Sigmoid colon (tissue), 7 donors: Measurements from ENCODE around the gene GDPD3. TPM values are rescaled to one million over a fixed set of nuclear protein-coding genes. Genes with fewer than 3 reads are reported as not detected.

Experiments
- DNase-seq: peaks from one replicate; pipeline ENCODE4 v3.0.0-alpha.2; 2019
- H3K27ac ChIP-seq, 4 donors: fragments of 200-600 bp; sonication (generic); one replicate each; pipeline ENCODE4 v1.5.1; 2016 to 2019; ENCODE audit warnings: mild to moderate bottlenecking in 1 of 4
- H3K27me3 ChIP-seq, 3 donors: fragments of 200-600 bp; sonication (generic); one replicate each; pipeline ENCODE4 v1.5.1; 2019; ENCODE audit warnings: mild to moderate bottlenecking in 1 of 3
- H3K36me3 ChIP-seq, 4 donors: fragments of 200-600 bp; sonication (generic); one replicate each; pipeline ENCODE4 v1.5.1; 2016 to 2019
- H3K4me1 ChIP-seq, 4 donors: fragments of 200-600 bp; sonication (generic); one replicate each; pipeline ENCODE4 v1.5.1; 2017 to 2019
- H3K4me3 ChIP-seq, 4 donors: fragments of 200-600 bp; sonication (generic); one replicate each; pipeline ENCODE4 v1.5.1; 2017 to 2019; ENCODE audit warnings: mild to moderate bottlenecking in 2 of 4, moderate library complexity in 1 of 4
- H3K9me3 ChIP-seq, 4 donors: fragments of 200-600 bp in 3 of 4; sonication (generic) in 3 of 4; one replicate each; pipeline versions ENCODE4 v1.5.1 to v1.6.1; 2013 to 2019
- EP300 ChIP-seq, 4 donors: sonication (generic); formaldehyde crosslinking; IDR thresholded peaks; one replicate each; pipeline ENCODE4 v1.6.1; 2017; ENCODE audit warnings: antibody characterized with exemption in 4 of 4
- POLR2A ChIP-seq, 2 donors: fragments of 450-650 bp; IDR thresholded peaks; one replicate each; pipeline ENCODE4 v1.6.1; 2016; ENCODE audit warnings: antibody characterized with exemption in 2 of 2, mild to moderate bottlenecking in 2 of 2, moderate library complexity in 2 of 2
- POLR2AphosphoS5 ChIP-seq, 4 donors: sonication (generic); formaldehyde crosslinking; IDR thresholded peaks; one replicate each; pipeline ENCODE4 v1.6.1; 2017; ENCODE audit warnings: antibody characterized with exemption in 4 of 4
- WGBS, 2 donors: extraction: QIAGEN DNeasy Blood & Tissue Kit; methylation state at CpG; one replicate each; pipeline ENCODE4 v1.1.7; 2013; 5-methylcytosine and 5-hydroxymethylcytosine counted together
- intact Hi-C: fragments of 100-400 bp; cut with DNase I; formaldehyde crosslinking; loops from one replicate; pipeline ENCODE4 v1.15.1; 2023
- polyA plus RNA-seq, 3 donors: library from polyadenylated mRNA; stranded (reverse); fragments of 200-250 nt; gene quantifications; one replicate each; pipeline ENCODE4 v1.2.3, GENCODE V29; 2013
- total RNA-seq, 4 donors: library from RNA; depleted of rRNA; stranded (reverse); fragments of >200 nt; gene quantifications; one replicate each; pipeline ENCODE4 v1.1.0, GENCODE V29; 2016
- TF ChIP-seq, protein P1 (sequence below), 4 experiments: fragments of 450-650 bp in 3 of 4; fragments of 200-600 bp in 1 of 4; IDR thresholded peaks; one replicate each; pipeline ENCODE4 v1.5.1; 2016 to 2019; ENCODE audit warnings: antibody characterized with exemption in 4 of 4, mild to moderate bottlenecking in 3 of 4, moderate library complexity in 2 of 4
- donor health status: healthy with polysubstance abuse.
- donor health status: Bipolar disorder and iron deficiency.
- donor health status: healthy.

The GDPD3 gene
- total and polyA plus RNA-seq, 7 donors: 0.54 to 68.8 (median 8.0) TPM

DNA sequence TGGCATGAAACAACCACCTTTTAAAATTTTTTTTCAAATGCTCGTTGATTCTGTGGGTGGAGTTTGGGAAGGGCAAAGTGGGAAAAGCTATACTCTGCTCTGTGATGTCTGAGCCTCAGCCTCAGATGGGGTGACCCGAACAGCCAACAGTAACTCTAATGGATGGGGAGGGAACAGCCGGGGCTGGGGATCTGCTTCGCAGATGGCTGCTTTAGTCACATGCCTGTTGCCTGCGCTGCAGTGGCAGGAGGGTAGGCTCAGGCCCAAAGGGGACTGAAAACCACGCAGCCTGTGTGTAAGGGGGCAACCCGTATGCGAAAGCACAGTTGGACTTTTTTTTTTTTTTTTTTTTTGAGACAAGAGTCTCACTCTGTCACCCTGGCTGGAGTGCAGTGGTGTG, 24.6 kb upstream of the GDPD3 start:
- Histone ChIP-seq H3K36me3 (no peaks in the 10 kb centered on the region), H3K27ac (peak overlapping the region in 1 of 4 donors; percentile 2), H3K9me3 (no peaks in the 10 kb centered on the region), H3K4me1 (no peaks in the 10 kb centered on the region), H3K27me3 (no peaks in the 10 kb centered on the region), H3K4me3 (no peak overlapping the region)
- intact Hi-C loops: no loop called here
- WGBS, 2 donors: 82 to 84% methylated on average over 8 of the region's 8 CpGs
- no peak for DNase-seq
- TF ChIP-seq EP300 (IDR thresholded peaks at IDR 0.05) (no peak), POLR2AphosphoS5 (IDR thresholded peaks at IDR 0.05) (no peak), POLR2A (IDR thresholded peaks at IDR 0.05) (no peak)
- TF ChIP-seq, protein P1, sequence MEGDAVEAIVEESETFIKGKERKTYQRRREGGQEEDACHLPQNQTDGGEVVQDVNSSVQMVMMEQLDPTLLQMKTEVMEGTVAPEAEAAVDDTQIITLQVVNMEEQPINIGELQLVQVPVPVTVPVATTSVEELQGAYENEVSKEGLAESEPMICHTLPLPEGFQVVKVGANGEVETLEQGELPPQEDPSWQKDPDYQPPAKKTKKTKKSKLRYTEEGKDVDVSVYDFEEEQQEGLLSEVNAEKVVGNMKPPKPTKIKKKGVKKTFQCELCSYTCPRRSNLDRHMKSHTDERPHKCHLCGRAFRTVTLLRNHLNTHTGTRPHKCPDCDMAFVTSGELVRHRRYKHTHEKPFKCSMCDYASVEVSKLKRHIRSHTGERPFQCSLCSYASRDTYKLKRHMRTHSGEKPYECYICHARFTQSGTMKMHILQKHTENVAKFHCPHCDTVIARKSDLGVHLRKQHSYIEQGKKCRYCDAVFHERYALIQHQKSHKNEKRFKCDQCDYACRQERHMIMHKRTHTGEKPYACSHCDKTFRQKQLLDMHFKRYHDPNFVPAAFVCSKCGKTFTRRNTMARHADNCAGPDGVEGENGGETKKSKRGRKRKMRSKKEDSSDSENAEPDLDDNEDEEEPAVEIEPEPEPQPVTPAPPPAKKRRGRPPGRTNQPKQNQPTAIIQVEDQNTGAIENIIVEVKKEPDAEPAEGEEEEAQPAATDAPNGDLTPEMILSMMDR (IDR thresholded peaks at IDR 0.05): no peak

DNA sequence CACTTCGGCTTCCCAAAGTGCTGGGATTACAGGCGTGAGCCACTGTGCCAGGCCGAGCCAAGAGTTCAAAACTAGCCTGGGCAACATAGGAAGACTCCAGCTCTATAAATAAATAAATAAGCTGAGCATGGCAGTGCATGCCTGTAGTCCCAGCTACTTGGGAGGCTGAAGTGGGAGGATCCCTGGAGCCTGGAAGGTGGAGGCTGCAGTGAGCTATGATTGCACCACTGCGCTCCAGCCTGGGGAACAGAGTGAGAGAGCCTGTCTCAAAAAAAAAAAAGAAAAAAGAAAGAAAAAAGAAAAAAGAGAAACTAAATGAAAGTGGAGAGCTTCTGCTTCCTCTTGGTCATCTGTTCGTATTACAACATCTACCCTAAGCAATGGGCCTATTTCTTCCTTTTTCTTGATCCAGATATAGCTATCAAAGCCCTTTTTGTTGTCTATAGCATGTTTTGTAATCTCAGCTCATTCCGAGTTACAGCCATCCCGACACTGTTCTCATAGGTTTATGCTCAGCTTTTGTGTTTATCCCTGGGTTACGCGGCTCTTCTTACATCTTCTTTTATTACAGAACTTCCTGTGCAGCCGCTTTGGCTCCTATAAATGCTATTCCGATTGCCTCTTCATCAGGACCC, 23.8 kb upstream of the GDPD3 start:
- TF ChIP-seq EP300 (IDR thresholded peaks at IDR 0.05): no peak
- TF ChIP-seq POLR2AphosphoS5 (IDR thresholded peaks at IDR 0.05): no peak
- TF ChIP-seq, protein P1 (IDR thresholded peaks at IDR 0.05): no peak
- no peak for TF ChIP-seq POLR2A (IDR thresholded peaks at IDR 0.05)
- no peak overlapping the region for H3K4me3 ChIP-seq
- H3K27me3 ChIP-seq: no peaks in the 10 kb centered on the region
- DNase-seq: no peak
- intact Hi-C loops: no loop called here
- H3K4me1 ChIP-seq: peaks cover 0 to 3% (median 0%) of the 10 kb centered on the region in 4 donors
- no peaks in the 10 kb centered on the region for H3K9me3 ChIP-seq
- 70 to 76% methylated on average over 11 of the region's 11 CpGs for WGBS, 2 donors
- H3K27ac ChIP-seq: peak overlapping the region in 1 of 4 donors; percentile 2
- no peaks in the 10 kb centered on the region for H3K36me3 ChIP-seq

DNA sequence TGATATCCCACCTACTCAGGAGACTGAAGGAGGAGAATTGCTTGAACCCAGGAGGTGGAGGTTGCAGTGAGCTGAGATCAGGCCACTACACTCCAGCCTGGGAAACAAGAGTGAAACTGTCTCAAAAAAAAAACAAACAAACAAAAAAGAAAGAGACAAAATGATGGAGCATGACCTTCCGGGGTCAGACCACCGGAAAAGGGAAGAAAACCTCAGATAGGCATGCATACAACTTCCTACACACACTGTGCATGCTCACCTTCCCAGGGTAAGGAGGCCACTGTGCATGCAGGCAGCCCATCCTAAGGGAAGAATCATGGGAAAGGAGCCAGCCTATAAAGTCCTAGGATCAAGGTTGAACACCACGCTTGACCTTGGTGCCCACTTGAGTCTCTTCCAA, 19.3 kb upstream of the GDPD3 start:
- intact Hi-C loops: no loop called here
- TF ChIP-seq, protein P1 (IDR thresholded peaks at IDR 0.05): no peak
- TF ChIP-seq EP300 (IDR thresholded peaks at IDR 0.05) (no peak), POLR2AphosphoS5 (IDR thresholded peaks at IDR 0.05) (no peak), POLR2A (IDR thresholded peaks at IDR 0.05) (no peak)
- no peak for DNase-seq
- Histone ChIP-seq H3K27ac (no peak overlapping the region), H3K9me3 (no peaks in the 10 kb centered on the region), H3K36me3 (no peaks in the 10 kb centered on the region), H3K4me3 (no peak overlapping the region), H3K27me3 (no peaks in the 10 kb centered on the region), H3K4me1 (peaks cover 0 to 5% (median 0%) of the 10 kb centered on the region in 4 donors)
- 79 to 86% methylated on average over 3 of the region's 3 CpGs for WGBS, 2 donors

DNA sequence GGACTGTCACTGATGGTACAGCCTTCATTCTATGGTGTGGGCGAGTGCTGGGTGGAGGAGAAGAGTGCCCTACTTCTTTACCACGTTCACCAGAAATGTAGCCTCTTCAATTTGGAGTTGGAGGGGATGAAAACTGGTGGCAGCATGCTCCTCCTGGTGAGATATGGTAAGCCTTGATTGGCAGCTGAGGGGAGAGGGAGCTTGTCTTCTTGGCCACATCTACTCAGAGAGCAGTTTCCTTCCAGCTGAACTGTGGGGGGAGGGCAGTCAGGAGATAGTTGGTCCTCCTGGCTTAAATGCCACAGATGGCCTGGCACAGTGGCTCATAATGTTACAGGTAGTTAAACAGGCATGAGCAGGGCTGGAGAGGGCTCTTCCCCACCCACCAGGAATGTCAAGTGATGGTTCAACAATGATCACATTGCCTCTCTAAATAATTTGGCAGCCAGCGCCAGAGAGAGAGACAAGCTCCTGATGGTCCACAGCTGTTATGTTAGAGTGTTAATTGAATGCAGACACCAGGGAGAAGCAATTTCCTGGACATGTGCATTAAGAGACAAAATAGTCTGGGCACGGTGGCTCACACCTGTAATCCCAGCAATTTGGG, 18.6 kb upstream of the GDPD3 start:
- no peak overlapping the region for H3K27ac ChIP-seq
- WGBS, 2 donors: 80 to 87% methylated on average over 4 of the region's 4 CpGs
- H3K27me3 ChIP-seq: no peaks in the 10 kb centered on the region
- no peak overlapping the region for H3K4me3 ChIP-seq
- no peaks in the 10 kb centered on the region for H3K9me3 ChIP-seq
- TF ChIP-seq POLR2AphosphoS5 (IDR thresholded peaks at IDR 0.05): no peak
- TF ChIP-seq, protein P1 (IDR thresholded peaks at IDR 0.05): no peak
- TF ChIP-seq POLR2A (IDR thresholded peaks at IDR 0.05): no peak
- TF ChIP-seq EP300 (IDR thresholded peaks at IDR 0.05): no peak
- H3K36me3 ChIP-seq: no peaks in the 10 kb centered on the region
- intact Hi-C loops: no loop called here
- DNase-seq: no peak
- H3K4me1 ChIP-seq: peaks cover 0 to 5% (median 0%) of the 10 kb centered on the region in 4 donors
